HEK293 (cell line): ENCODE measurements around the gene EPHX1.

Source experiments
- ZBTB7A ChIP-seq: fragments of 450-650 bp; formaldehyde crosslinking; IDR thresholded peaks from 2 replicates; pipeline ENCODE4 v1.5.1; 2016; ENCODE audit warnings: low read depth, missing biosample characterization, missing genetic modification characterization
- ZIC2 ChIP-seq: fragments of 450-650 bp; formaldehyde crosslinking; IDR thresholded peaks from 2 replicates; pipeline ENCODE4 v1.5.1; 2016; ENCODE audit warnings: missing biosample characterization, missing genetic modification characterization
- ZNF488 ChIP-seq: fragments of 450-650 bp; formaldehyde crosslinking; IDR thresholded peaks from 2 replicates; pipeline ENCODE4 v1.5.1; 2016; ENCODE audit warnings: missing biosample characterization, missing genetic modification characterization

GRCh38 chr1:225766967-225767633, 42.8 kb upstream of the EPHX1 start:
- TF ChIP-seq ZBTB7A (tag by site-specific recombination) (no peak), ZIC2 (tag by site-specific recombination) (no peak), ZNF488 (no peak)
